NCI-H1048 (cell line): ENCODE results near the gene RAD23B.
A peak's percentile ranks its signal among the peaks of the same experiment; 100 is the strongest.
"Not testable (repeated sequence)": the region's sequence is repeated elsewhere in the genome, so short reads cannot be mapped to it uniquely, and the experiment has no call there.

Experiments used
- DNase-seq: peaks from one replicate; lab custom pipeline; 2025; lab: John Stamatoyannopoulos, UW

Gene RAD23B

GRCh38 chr9:107282759-107283622 lies at the start of gene RAD23B:
Gene RAD23B, plus strand, starts transcription at chr9:107283279. Its CDS starts 351 bp downstream, at chr9:107283630.
- peak; percentile 95 for DNase-seq

GRCh38 chr9:107235765-107236442 lies 47.2 kb upstream of the RAD23B start:
- no peak for DNase-seq

GRCh38 chr9:107237873-107238272 lies 45.2 kb upstream of the RAD23B start:
- no peak for DNase-seq

- DNase-seq: no peak
Observed at GRCh38 chr9:107239474-107239873, 43.6 kb upstream of the RAD23B start.

GRCh38 chr9:107240260-107240659 lies 42.8 kb upstream of the RAD23B start:
- no peak for DNase-seq

- DNase-seq: no peak
Observed at GRCh38 chr9:107242073-107243030, 40.7 kb upstream of the RAD23B start.

GRCh38 chr9:107243742-107244141 lies 39.3 kb upstream of the RAD23B start:
- DNase-seq: no peak

GRCh38 chr9:107246259-107247254 lies 36.5 kb upstream of the RAD23B start:
- no peak for DNase-seq

- no peak for DNase-seq
Observed at GRCh38 chr9:107248714-107249113, 34.4 kb upstream of the RAD23B start.

GRCh38 chr9:107249131-107249533 lies 33.9 kb upstream of the RAD23B start:
- DNase-seq: no peak

- no peak for DNase-seq
Observed at GRCh38 chr9:107249665-107250285, 33.3 kb upstream of the RAD23B start.

- DNase-seq: no peak
Observed at GRCh38 chr9:107251756-107252322, 31.2 kb upstream of the RAD23B start.

GRCh38 chr9:107258919-107259318 lies 24.2 kb upstream of the RAD23B start:
- DNase-seq: no peak

- DNase-seq: not testable (repeated sequence)
Observed at GRCh38 chr9:107259751-107260313, 23.2 kb upstream of the RAD23B start.

GRCh38 chr9:107260437-107261081 lies 22.5 kb upstream of the RAD23B start:
- DNase-seq: no peak

GRCh38 chr9:107261106-107261505 lies 22.0 kb upstream of the RAD23B start:
- no peak for DNase-seq

- no peak for DNase-seq
Observed at GRCh38 chr9:107263289-107263688, 19.8 kb upstream of the RAD23B start.

GRCh38 chr9:107266624-107267368 lies 16.3 kb upstream of the RAD23B start:
- DNase-seq: no peak
